Psoas muscle (tissue), 8 donors: ENCODE results near the gene PALLD. TPM values are rescaled to one million over a fixed set of nuclear protein-coding genes. Genes with fewer than 3 reads are reported as not detected.

Experiments
- ATAC-seq, 4 donors: fragments of 200-7000 bp; cut with Tn5 transposase; one replicate each; pipeline ENCODE4 v1.9.1; 2020; ENCODE audit warnings: moderate library complexity in 3 of 4, mild to moderate bottlenecking in 2 of 4
- DNase-seq, 2 donors: peaks; one replicate each; pipeline ENCODE4 v3.0.0-alpha.2; 2020
- H3K27ac ChIP-seq: fragments of 200-600 bp; one replicate; pipeline ENCODE4 v1.8.0; 2022
- H3K27me3 ChIP-seq, 3 donors: fragments of 200-600 bp in 1 of 3; one replicate each; pipeline versions ENCODE4 v1.6.1 to v1.8.0; 2013 to 2022; ENCODE audit warnings: low read length in 2 of 3, mild to moderate bottlenecking in 2 of 3, moderate library complexity in 1 of 3; ENCODE audit not compliant: insufficient read depth in 3 of 3
- H3K36me3 ChIP-seq, 2 donors: fragments of 200-600 bp in 1 of 2; one replicate each; pipeline versions ENCODE4 v1.6.1 to v1.8.0; 2013 to 2022; ENCODE audit warnings: low read depth in 1 of 2, mild to moderate bottlenecking in 1 of 2, moderate library complexity in 1 of 2; ENCODE audit not compliant: insufficient read depth in 1 of 2
- H3K4me1 ChIP-seq: fragments of 200-600 bp; one replicate; pipeline ENCODE4 v1.8.0; 2022
- H3K4me3 ChIP-seq: fragments of 200-600 bp; one replicate; pipeline ENCODE4 v1.8.0; 2022; ENCODE audit warnings: mild to moderate bottlenecking
- H3K9me3 ChIP-seq: fragments of 200-600 bp; one replicate; pipeline ENCODE4 v1.8.0; 2022
- WGBS, 3 donors: extraction: QIAGEN DNeasy Blood & Tissue Kit; methylation state at CpG; one replicate each; pipeline versions ENCODE4 v1.1.6 to v1.1.7; 2013; 5-methylcytosine and 5-hydroxymethylcytosine counted together
- intact Hi-C, 2 donors: fragments of 100-400 bp; cut with DNase I; formaldehyde crosslinking; loops; one replicate each; pipeline versions ENCODE4 v1.11.0 to v1.14.2; 2022
- polyA plus RNA-seq, 3 donors: library from polyadenylated mRNA; stranded (reverse); fragments of 200-250 nt; gene quantifications; one replicate each; pipeline ENCODE4 v1.2.3, GENCODE V29; 2013
- total RNA-seq, 4 donors: library from RNA; stranded (reverse); fragmentation: NEBNext Ultra II Directional in 2 of 4; extraction: Animal tissue kit (Norgen Biotek cat#: 25700) in 2 of 4; gene quantifications; one replicate each; pipeline versions ENCODE4 v1.2.1 to v1.2.4, GENCODE V29; 2021 to 2023
- TF ChIP-seq, protein P1 (sequence below): fragments of 200-600 bp; IDR thresholded peaks from one replicate; pipeline ENCODE4 v1.8.0; 2022; ENCODE audit warnings: antibody characterized with exemption
- donor health status: healthy with polysubstance abuse.
- donor health status: DM: no; HTN: no; CAD: no; lungs with moderate emphysema.
- donor health status: Bipolar disorder and iron deficiency.
- donor health status: healthy.
- donor health status: DM: yes; HTN: yes; CAD: no.
- donor health status: DM: no; HTN: no; CAD: no.
- donor health status: DM: no; HTN: no; CAD: no.
- donor health status: DM: yes; HTN: yes; CAD: no.

The PALLD gene
- total and polyA plus RNA-seq, 7 donors = 19.2 to 245 (median 168) TPM

DNA sequence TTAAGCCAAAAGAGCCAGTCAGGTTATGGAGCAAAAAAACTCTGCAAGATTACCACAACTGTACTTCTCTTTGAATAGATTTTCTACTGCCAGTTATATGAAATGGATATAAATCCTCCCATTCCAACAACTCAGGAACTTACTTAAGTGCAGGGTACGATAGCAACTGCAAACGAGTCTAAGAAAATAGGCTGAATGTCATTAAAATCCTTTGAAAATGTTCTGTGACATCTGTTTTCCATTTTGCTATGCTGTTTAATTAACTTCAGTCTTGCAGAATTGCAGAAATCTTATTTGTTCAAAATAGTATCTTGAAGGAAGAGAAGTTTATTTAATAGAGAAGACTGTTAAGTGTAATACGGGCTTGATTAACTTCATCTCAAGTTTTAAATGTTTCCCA lies 243.8 kb downstream of the PALLD start:
- 84 to 88% (median 87%) methylated on average over 3 of the region's 3 CpGs for WGBS, 3 donors
- no peaks in the 10 kb centered on the region for H3K9me3 ChIP-seq
- H3K27ac ChIP-seq = no peak overlapping the region
- intact Hi-C loops = no loop called here
- TF ChIP-seq, protein P1, sequence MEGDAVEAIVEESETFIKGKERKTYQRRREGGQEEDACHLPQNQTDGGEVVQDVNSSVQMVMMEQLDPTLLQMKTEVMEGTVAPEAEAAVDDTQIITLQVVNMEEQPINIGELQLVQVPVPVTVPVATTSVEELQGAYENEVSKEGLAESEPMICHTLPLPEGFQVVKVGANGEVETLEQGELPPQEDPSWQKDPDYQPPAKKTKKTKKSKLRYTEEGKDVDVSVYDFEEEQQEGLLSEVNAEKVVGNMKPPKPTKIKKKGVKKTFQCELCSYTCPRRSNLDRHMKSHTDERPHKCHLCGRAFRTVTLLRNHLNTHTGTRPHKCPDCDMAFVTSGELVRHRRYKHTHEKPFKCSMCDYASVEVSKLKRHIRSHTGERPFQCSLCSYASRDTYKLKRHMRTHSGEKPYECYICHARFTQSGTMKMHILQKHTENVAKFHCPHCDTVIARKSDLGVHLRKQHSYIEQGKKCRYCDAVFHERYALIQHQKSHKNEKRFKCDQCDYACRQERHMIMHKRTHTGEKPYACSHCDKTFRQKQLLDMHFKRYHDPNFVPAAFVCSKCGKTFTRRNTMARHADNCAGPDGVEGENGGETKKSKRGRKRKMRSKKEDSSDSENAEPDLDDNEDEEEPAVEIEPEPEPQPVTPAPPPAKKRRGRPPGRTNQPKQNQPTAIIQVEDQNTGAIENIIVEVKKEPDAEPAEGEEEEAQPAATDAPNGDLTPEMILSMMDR = no peak
- no peak overlapping the region for H3K4me3 ChIP-seq
- H3K4me1 ChIP-seq = peaks cover 30% of the 10 kb centered on the region
- DNase-seq (no peak), ATAC-seq (no peak)
- H3K27me3 ChIP-seq = no peaks in the 10 kb centered on the region
- no peaks in the 10 kb centered on the region for H3K36me3 ChIP-seq

DNA sequence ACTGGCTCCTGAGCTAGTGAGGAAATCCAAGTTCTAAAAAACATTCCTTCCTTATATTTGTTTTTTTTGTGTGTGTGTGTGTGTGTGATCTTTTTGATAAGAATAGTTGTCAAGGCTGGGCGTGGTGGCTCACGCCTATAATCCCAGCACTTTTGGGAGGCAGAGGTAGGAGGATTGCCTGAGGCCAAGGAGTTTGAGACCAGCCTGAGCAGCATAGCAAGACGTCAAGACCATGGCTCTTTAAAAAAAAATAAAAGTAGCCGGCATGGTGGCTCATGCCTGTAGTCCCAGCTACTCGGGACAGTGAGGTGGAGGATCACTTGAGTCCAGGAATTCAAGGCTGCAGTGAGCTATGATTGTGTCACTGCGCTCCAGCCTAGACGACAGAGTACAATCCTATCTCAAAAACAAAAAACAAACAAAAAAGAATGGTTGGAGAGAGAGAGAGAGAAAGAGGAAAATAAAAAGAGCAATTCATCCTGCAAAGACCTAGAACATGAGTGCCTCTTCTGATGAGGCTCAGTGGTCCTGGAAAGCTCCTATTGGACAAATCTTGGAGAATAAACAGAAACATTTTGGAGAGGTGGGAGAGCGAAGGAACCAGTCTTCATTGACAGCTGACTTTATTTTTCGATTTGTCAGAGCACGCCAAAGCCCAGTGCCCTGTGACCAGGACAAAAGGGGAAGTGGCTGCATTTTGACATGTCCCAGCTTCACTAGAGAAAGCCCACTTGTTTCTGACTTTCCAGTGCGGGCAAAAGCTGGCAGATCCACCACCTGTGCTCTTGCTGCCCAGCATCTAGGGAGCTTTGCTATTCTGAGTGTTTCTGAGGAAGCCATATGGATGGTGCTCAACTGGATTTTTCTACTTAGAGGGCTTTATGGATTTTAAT lies 244.7 kb downstream of the PALLD start:
- Histone ChIP-seq H3K4me3 (no peak overlapping the region), H3K9me3 (no peaks in the 10 kb centered on the region), H3K27ac (no peak overlapping the region), H3K36me3 (no peaks in the 10 kb centered on the region), H3K27me3 (no peaks in the 10 kb centered on the region), H3K4me1 (peaks cover 30% of the 10 kb centered on the region)
- DNase-seq (no peak), ATAC-seq (no peak)
- intact Hi-C loops = no loop called here
- TF ChIP-seq, protein P1 = no peak
- 89 to 94% (median 90%) methylated on average over 11 of the region's 11 CpGs for WGBS, 3 donors

DNA sequence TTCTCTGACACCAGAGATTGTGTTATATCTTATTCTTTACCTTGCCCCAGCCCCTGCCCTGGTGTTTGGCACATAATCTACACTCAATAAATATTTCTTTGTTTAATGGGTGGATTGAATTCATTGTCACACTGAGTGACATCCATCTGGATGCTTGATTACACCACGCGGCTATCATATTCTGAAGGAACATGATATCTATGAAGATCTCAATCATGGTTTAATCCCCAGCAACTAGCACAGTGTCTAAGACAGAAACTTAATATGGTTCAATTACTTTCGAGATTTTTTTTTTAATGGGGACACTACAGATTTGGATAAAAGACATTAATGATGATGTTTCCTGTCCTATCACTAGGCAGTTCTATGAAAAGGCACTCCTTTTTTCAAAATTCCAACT lies 246.3 kb downstream of the PALLD start:
- WGBS, 3 donors = 29 to 43% (median 35%) methylated on average over 3 of the region's 3 CpGs
- H3K27ac ChIP-seq = no peak overlapping the region
- DNase-seq = no peak
- no peak overlapping the region for H3K4me3 ChIP-seq
- H3K9me3 ChIP-seq = no peaks in the 10 kb centered on the region
- H3K4me1 ChIP-seq = peaks cover 30% of the 10 kb centered on the region
- no peaks in the 10 kb centered on the region for H3K27me3 ChIP-seq
- TF ChIP-seq, protein P1 = no peak
- H3K36me3 ChIP-seq = no peaks in the 10 kb centered on the region
- ATAC-seq = peak in 2 of 4 donors; percentile 68 to 76
- intact Hi-C loops = no loop called here

DNA sequence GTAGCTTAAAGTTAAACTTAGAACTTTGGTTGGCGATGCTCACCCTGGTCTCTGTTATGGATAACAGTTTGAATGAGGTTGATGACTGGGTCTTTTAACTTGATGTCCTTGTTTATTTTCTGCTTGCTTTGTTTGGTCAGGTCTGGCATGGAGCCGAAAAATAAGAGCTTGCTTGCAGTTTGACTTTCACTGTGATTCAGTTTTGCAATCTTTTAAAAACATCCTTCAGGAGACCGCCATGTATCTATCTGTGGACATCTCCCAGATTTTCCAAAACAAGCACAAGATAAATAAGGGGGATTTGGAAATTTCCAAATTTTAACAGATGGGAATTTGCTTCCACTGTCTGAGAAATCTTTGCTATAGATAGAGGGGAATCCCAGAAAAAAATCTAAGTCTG lies 246.7 kb downstream of the PALLD start:
- peak in 2 of 4 donors; percentile 34 to 49 for ATAC-seq

More for the DNA sequence above, 246.7 kb downstream of the PALLD start:
- Histone ChIP-seq H3K4me1 (peaks cover 30% of the 10 kb centered on the region), H3K9me3 (no peaks in the 10 kb centered on the region), H3K4me3 (no peak overlapping the region), H3K27me3 (no peaks in the 10 kb centered on the region), H3K36me3 (no peaks in the 10 kb centered on the region), H3K27ac (no peak overlapping the region)
- DNase-seq = no peak
- intact Hi-C loops = no loop called here
- TF ChIP-seq, protein P1 = no peak
- WGBS, 3 donors = 60 to 76% (median 63%) methylated on average over 3 of the region's 3 CpGs
